Suprapubic skin (tissue), 3 donors: ENCODE results near the gene PTGR3.

Experiments
- POLR2AphosphoS5 ChIP-seq, 3 donors: sonication (generic); formaldehyde crosslinking; IDR thresholded peaks; one replicate each; pipeline ENCODE4 v1.6.1; 2017; ENCODE audit warnings: antibody characterized with exemption in 3 of 3
- TF ChIP-seq, protein P1 (sequence below), 2 donors: fragments of 200-600 bp in 1 of 2; fragments of 450-650 bp in 1 of 2; sonication (generic) in 1 of 2; IDR thresholded peaks; one replicate each; pipeline ENCODE4 v1.5.1; 2016 to 2019; ENCODE audit warnings: antibody characterized with exemption in 2 of 2, mild to moderate bottlenecking in 1 of 2, moderate library complexity in 1 of 2

DNA sequence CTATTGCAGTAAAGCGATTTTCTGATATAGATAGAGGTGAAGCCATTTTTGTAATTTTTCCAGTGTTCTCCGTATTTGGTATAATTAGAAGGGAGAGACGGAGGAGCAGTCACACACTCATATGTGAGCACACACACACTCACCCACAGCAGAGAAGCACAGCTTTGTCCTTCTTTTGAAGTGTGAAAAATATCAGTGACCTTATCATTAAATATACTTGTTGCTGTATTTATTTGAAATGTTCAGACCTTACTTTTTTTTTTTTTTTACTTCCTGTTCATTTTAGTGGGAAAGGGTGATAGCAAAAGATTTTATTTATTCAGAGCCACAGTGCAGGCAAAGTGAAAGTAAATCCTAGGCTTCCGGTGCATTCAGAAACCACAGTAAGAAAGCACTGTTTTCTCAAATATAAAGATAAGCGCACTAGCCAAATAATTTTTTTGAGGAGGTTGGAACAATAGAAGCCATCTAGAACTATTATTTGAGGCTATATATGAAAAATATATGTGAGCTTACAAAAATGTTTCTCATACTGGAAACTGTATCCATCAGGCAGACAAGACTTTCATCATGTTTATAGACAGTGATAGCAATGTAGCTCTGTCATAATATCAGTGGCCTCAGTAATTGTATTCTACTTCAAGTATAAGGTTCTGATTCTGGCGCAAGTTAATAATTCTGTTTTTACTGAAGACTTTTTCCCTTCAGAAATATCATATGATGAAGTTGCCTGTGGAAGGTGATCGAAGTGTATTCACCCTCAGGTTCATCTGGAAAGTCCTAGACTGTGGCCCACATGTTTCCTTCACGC is 38.9 kb upstream of the PTGR3 start:
- TF ChIP-seq, protein P1, sequence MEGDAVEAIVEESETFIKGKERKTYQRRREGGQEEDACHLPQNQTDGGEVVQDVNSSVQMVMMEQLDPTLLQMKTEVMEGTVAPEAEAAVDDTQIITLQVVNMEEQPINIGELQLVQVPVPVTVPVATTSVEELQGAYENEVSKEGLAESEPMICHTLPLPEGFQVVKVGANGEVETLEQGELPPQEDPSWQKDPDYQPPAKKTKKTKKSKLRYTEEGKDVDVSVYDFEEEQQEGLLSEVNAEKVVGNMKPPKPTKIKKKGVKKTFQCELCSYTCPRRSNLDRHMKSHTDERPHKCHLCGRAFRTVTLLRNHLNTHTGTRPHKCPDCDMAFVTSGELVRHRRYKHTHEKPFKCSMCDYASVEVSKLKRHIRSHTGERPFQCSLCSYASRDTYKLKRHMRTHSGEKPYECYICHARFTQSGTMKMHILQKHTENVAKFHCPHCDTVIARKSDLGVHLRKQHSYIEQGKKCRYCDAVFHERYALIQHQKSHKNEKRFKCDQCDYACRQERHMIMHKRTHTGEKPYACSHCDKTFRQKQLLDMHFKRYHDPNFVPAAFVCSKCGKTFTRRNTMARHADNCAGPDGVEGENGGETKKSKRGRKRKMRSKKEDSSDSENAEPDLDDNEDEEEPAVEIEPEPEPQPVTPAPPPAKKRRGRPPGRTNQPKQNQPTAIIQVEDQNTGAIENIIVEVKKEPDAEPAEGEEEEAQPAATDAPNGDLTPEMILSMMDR (IDR thresholded peaks at IDR 0.05), result no peak
- no peak for TF ChIP-seq POLR2AphosphoS5 (IDR thresholded peaks at IDR 0.05)
